DMS 273 (cell line): ENCODE results near the gene DCP2.
A peak's percentile ranks its signal among the peaks of the same experiment; 100 is the strongest.

Experiments used
- DNase-seq: peaks from one replicate; lab custom pipeline; 2025; ENCODE audit not compliant: unreplicated experiment; lab: John Stamatoyannopoulos, UW

Gene DCP2

GRCh38 chr5:113042491-113043243, 66.1 kb downstream of the DCP2 start:
- peak; percentile 41 for DNase-seq

- DNase-seq, result peak; percentile 87
These were observed 66.9 kb downstream of the DCP2 start for GRCh38 chr5:113043491-113043931.

DNA sequence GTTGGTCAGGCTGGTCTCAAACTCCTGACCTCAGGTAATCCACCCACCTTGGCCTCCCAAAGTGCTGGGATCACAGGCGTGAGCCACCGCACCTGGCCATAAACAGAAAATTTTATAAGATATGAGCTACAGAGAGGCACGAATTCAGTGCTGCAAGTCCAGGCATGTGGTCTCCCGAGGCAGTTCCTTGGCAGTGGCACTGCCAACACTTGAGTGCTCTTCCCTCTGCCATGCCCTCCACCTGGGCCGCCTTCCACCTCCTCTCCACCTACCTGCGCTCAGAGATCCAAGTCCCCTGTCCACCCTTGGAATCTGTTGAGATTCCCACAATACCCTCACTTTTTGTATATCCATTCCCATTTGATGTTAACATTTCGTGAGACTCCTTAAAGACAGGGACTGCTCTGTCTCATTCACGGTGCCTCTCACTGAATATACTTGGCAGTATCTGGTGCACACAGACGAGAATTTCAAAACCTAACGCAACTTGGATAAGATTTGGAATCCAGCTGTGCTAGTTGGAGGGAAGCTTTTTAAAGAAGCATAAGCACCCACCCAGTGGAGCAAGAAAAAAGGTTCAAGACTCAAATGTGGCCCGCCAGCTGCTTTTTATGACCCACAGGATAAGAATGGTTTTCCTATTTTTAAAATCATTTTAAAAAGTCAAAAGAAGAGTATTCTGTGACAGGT, 68.3 kb downstream of the DCP2 start:
- DNase-seq, result no peak

- no peak for DNase-seq
These were observed 70.6 kb downstream of the DCP2 start for GRCh38 chr5:113047234-113047633.

DNA sequence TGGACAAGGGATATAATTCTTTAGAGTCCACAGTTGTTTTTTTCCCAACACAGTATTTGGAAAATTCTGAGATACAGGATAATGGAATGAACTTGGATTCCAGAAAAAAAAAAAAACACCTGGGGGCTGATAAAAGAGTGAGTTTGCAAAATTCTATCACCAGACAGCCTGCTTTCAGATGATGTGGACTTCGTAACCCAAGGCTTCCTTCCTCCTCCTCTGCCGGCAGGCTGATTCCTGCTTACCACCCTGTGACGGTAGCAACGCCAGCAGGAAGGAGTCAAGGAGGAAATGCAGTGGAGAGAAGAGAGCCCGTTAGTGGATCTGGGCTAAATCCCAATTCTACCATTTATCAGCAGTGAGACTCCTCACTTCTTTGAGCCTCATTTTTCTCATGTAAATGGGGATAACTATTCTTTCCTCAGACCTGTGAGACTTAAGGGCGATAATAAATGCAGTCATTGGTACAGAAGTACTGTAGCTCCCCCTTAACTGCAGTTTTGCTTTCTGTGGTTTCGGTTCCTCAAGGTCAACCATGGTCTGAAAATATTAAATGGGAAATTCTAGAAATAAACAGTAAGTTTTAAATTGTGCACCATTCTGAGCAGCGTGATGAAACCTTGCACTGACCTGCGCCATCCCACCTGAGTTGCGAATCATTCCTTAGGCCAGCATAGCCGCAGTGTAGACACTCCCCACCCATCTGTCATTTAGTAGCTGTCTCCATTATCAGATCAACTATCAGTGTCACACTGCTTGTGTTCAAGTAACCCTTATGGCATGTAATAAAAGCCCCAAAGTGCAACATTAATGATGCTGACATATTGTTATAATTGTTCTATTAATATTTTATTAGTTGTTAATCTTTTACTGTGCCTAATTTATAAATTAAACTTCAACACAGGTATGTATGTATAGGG, 71.4 kb downstream of the DCP2 start:
- no peak for DNase-seq

- no peak for DNase-seq
These were observed 72.3 kb downstream of the DCP2 start for GRCh38 chr5:113048931-113049330.

GRCh38 chr5:113050721-113051382, 74.3 kb downstream of the DCP2 start:
- DNase-seq, result no peak

GRCh38 chr5:113052041-113052795, 75.6 kb downstream of the DCP2 start:
- DNase-seq, result no peak

- no peak for DNase-seq
These were observed 77.0 kb downstream of the DCP2 start for GRCh38 chr5:113053511-113053995.

GRCh38 chr5:113054899-113055298, 78.3 kb downstream of the DCP2 start:
- no peak for DNase-seq

DNA sequence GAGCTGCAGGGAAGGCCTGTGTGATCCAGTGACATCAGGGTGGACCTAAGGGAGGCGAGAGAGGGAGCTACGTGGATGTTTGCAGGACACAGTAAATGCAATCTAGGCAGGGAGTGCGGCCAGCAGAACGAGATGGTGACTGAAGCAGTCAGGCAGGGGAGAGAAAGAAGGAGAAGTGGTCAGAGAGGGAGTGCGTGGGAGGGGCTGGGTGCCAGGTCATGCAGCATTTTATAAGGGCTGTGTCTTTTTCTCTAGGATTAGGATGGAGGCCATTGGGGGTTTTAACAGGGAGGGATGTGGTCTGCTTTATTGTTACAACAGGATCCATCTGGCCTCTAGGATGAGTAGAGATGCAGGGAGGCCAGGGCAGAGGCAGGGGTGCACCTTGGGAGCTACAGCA, 80.4 kb downstream of the DCP2 start:
- DNase-seq, result no peak

- DNase-seq, result no peak
These were observed 81.0 kb downstream of the DCP2 start for GRCh38 chr5:113057557-113057984.

DNA sequence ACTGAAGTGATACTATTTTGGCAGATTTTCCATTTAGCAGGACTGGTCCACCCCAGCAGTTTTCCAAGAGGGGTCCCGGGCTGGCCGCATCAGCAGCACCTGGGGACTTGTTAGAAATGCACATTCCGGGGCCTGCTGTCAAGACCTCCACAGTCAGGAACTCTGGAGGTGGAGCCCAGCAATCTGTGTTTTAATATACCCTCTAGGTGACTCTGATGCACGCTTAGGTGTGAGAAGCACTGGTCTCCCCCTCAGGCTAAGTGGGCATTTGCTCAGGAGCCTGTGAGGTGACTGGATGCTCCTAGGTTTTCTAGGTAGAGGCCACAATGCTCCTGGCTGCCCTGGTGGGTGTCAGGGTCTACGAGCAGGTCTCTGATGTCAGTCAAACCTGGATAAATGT, 81.7 kb downstream of the DCP2 start:
- no peak for DNase-seq

GRCh38 chr5:113058706-113059226, 82.2 kb downstream of the DCP2 start:
- DNase-seq, result no peak

- no peak for DNase-seq
These were observed 82.8 kb downstream of the DCP2 start for GRCh38 chr5:113059232-113060040.

DNA sequence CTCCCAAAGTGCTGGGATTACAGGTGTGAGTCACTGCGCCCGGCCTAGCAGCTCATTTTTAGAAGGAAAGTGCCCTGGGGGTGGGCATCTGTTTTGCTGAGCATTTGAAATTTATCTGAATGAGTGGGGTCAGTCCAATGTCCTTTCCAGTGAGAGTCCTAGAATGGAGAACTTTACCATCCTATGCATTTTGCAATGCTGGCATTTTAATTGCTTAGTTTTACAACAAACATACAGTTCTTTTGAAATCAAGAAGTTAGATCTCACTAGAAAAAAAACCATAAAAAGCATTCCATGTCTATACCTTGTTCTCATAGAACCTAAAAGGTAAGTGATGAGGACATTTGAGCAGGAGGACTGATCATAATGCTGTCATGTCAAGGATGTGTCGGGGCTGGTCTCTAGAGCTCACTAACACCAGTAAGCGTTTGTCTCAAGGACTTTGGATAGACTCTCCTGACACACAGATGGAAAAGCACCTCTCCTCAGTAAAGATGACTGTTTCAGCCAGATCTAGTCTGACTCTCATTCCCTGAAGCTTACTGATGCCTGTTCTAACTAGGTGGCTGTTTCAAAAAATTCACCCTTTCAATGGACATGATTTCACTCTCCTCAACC, 83.9 kb downstream of the DCP2 start:
- no peak for DNase-seq

- no peak for DNase-seq
These were observed 85.5 kb downstream of the DCP2 start for GRCh38 chr5:113061846-113062780.
